ENCODE results near the gene PDE6D. TPM values are rescaled to one million over a fixed set of nuclear protein-coding genes. Genes with fewer than 3 reads are reported as not detected.

Gene PDE6D
- total RNA-seq, 1 donor from 2014 or later: 38.8 TPM

DNA sequence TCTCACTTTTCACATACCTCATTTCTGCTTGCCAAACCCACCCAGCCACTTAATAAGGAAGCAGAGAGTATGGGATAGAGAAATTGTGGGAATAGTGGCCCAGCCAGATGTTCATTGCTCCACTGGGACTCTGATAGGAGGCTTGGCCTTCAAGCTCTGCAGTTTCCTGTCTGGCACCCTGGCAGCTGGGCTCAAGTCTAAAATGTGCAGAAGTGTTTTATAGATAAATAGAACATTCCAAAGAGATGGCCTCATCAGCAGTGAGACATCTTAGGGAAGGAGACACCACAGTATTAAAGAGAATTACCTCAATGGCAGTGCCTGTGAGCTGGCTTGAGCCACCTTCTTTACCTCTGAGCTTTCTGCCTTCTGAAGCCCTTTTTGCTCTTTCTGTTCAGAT is 29.8 kb upstream of the PDE6D start:
- H3K4me3 Mint-ChIP-seq: no peak overlapping the region
- peaks cover 4% of the 10 kb centered on the region for H3K9me3 Mint-ChIP-seq
- no peak overlapping the region for H3K27ac Mint-ChIP-seq (ENCODE audit: unreplicated experiment)
- no peak for DNase-seq (ENCODE audit: low read depth, low spot score)
- no peaks in the 10 kb centered on the region for H3K27me3 Mint-ChIP-seq (ENCODE audit: low read depth)
- peaks cover 24% of the 10 kb centered on the region for H3K36me3 Mint-ChIP-seq (ENCODE audit: low read depth)
- no peaks in the 10 kb centered on the region for H3K4me1 Mint-ChIP-seq
- TF ChIP-seq, protein P1, sequence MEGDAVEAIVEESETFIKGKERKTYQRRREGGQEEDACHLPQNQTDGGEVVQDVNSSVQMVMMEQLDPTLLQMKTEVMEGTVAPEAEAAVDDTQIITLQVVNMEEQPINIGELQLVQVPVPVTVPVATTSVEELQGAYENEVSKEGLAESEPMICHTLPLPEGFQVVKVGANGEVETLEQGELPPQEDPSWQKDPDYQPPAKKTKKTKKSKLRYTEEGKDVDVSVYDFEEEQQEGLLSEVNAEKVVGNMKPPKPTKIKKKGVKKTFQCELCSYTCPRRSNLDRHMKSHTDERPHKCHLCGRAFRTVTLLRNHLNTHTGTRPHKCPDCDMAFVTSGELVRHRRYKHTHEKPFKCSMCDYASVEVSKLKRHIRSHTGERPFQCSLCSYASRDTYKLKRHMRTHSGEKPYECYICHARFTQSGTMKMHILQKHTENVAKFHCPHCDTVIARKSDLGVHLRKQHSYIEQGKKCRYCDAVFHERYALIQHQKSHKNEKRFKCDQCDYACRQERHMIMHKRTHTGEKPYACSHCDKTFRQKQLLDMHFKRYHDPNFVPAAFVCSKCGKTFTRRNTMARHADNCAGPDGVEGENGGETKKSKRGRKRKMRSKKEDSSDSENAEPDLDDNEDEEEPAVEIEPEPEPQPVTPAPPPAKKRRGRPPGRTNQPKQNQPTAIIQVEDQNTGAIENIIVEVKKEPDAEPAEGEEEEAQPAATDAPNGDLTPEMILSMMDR (conservative IDR thresholded peaks at IDR 0.05): no peak

DNA sequence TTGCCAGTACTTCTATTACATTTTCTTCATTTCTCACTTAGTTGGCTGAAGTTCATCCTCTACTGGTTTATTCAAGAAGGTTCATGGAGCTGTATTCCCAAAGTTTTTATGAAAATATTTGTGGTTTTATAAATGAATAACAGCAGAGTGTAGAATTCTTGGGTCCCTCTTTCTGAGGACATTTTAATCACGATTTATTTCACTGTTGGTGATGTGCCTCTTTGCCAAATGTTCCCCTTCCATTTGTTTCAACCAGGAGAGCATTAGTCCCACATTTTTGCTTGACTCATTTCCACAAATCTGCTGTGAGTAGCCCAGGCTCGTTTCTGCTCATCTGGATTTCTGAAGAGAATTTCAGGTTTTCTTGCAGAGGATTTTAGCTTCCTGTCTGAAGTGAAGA is 25.9 kb upstream of the PDE6D start:
- Mint-ChIP-seq H3K36me3 (ENCODE audit: low read depth) (peaks cover 6% of the 10 kb centered on the region), H3K4me3 (no peak overlapping the region), H3K27me3 (ENCODE audit: low read depth) (no peaks in the 10 kb centered on the region), H3K27ac (ENCODE audit: unreplicated experiment) (no peak overlapping the region), H3K4me1 (no peaks in the 10 kb centered on the region), H3K9me3 (no peaks in the 10 kb centered on the region)
- no peak for DNase-seq (ENCODE audit: low read depth, low spot score)
- TF ChIP-seq, protein P1 (conservative IDR thresholded peaks at IDR 0.05): no peak

DNA sequence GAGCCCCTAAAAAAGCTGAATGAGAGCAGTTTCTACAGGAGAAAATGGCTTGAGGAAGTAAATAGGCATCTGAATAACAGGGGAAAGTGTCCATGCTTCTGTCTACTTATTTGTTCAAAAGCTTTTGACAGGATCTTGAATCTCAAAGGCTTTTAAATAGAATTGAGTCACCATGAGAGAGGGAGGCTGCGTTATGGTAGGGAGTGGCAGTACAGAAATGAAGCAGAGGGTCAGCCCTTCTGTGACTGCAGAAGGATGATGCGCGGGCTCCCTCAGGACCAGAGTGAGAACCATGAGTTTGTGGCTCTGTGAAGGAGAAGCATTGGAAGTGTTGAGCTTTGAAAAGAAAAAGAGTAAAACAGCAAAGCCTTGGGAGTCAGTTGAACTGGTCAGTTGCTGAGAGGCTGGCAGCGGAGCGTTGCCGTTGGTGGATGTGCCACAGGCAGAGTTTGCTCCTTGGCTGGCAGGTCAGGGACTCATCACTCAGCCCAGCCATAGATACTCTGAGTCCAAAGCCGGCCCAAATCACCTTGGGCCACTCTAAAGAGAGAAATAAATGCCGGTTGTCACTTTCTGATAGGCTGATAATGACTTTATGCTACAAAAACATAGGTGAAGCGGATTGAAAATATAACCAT is 22.5 kb upstream of the PDE6D start:
- Mint-ChIP-seq H3K27me3 (ENCODE audit: low read depth) (no peaks in the 10 kb centered on the region), H3K9me3 (no peaks in the 10 kb centered on the region), H3K27ac (ENCODE audit: unreplicated experiment) (no peak overlapping the region), H3K4me3 (no peak overlapping the region), H3K4me1 (no peaks in the 10 kb centered on the region), H3K36me3 (ENCODE audit: low read depth) (peaks cover 5% of the 10 kb centered on the region)
- no peak for DNase-seq (ENCODE audit: low read depth, low spot score)
- TF ChIP-seq, protein P1 (conservative IDR thresholded peaks at IDR 0.05): no peak

DNA sequence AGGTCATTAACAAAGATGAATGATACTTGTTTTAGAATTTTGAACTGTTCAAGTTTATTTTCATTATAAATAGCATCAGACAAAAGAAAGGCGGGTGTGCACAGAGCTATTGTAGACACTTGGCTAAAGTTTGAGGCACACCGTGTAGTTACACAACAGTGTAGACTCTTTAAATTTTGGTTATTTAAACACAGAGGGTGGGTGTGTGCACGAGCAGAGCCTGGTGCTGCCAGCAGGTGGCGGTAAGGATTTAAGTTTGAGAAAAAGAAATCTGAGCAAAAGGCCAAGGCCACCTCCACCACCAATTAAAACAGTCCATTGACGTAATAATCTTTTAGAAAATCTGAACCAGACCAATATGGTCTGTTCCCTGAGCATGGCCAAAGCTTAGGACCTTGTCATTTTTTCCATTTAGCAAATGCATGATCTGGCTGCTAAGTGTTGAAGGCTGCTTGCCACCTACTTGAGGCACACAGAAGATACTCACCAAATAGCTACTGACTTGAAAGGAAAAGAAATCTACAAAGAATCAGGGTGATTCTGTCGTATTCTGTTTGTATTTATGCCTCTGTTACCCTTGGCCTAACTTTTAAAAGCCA is 19.5 kb upstream of the PDE6D start:
- peak; percentile 55 for DNase-seq (ENCODE audit: low read depth, low spot score)
- Mint-ChIP-seq H3K27me3 (ENCODE audit: low read depth) (no peaks in the 10 kb centered on the region), H3K4me1 (no peaks in the 10 kb centered on the region), H3K9me3 (no peaks in the 10 kb centered on the region), H3K27ac (ENCODE audit: unreplicated experiment) (no peak overlapping the region), H3K4me3 (no peak overlapping the region), H3K36me3 (ENCODE audit: low read depth) (peaks cover 5% of the 10 kb centered on the region)
- TF ChIP-seq, protein P1 (conservative IDR thresholded peaks at IDR 0.05): peak; percentile 75

DNA sequence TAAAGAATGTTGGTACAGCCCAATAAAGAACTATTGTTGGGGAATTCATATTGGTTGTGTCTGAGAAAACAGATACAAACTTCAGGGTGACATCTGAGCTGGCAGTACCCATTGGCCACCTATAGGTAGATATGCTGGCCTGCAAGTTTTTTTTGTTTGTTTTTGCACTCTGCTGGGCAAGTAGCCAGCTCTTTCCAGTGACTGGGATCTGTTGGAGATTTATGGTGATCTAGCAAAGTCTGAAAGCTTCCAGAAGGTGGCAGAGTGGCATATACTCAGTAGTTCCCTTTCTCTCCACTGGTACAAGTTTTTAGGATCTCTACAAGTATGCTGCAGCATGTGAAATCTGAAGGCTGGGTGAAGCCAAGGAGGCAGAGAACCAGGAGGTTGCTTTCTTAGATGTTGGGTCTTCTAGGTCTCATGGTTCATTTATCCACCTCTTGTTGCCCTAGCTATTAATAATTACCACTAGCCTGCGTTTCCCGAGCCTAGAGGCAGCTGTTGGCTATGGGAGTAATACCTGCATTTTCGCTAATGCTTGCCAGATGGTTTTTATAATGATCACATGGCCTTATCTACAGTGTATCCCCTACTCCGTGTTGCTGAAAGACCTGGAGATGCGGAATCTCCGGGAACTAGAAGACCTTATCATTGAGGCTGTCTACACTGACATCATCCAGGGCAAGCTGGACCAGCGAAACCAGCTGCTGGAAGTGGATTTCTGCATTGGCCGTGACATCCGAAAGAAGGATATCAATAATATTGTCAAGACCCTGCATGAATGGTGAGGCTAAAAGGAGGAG is 14.6 kb upstream of the PDE6D start:
- Mint-ChIP-seq H3K9me3 (no peaks in the 10 kb centered on the region), H3K4me1 (no peaks in the 10 kb centered on the region), H3K27me3 (ENCODE audit: low read depth) (no peaks in the 10 kb centered on the region), H3K4me3 (no peak overlapping the region), H3K27ac (ENCODE audit: unreplicated experiment) (no peak overlapping the region), H3K36me3 (ENCODE audit: low read depth) (peaks cover 2% of the 10 kb centered on the region)
- TF ChIP-seq, protein P1 (conservative IDR thresholded peaks at IDR 0.05): peak; percentile 43
- no peak for DNase-seq (ENCODE audit: low read depth, low spot score)

Measured in neural crest cell (in vitro differentiated cells).